ENCODE results near the gene MRPS31.

Gene MRPS31

GRCh38 chr13:40799508-40799907 lies 28.5 kb upstream of the MRPS31 start:
- Histone ChIP-seq H3K9me2 (replicated peaks; ENCODE audit: insufficient read depth, low read length) (no peaks in the 10 kb centered on the region), H3K4me3 (ENCODE audit: low read length) (peak overlapping the region; percentile 54; the same call in 1 of the 2 replicates), H3F3A (ENCODE audit: insufficient read depth, low read length) (peaks cover 11% of the 10 kb centered on the region), H3K27ac (ENCODE audit: low read length) (peak overlapping the region; percentile 93; the same call in 1 of the 2 replicates), H3K4me2 (ENCODE audit: low read depth, low read length) (peak overlapping the region; percentile 87; the same call in 1 of the 2 replicates), H3K4me1 (ENCODE audit: low read length) (peaks cover 15% of the 10 kb centered on the region; the same call in 1 of the 2 replicates), H4K20me1 (ENCODE audit: insufficient read depth, low read length) (no peaks in the 10 kb centered on the region), H2AFZ (ENCODE audit: low read length) (no peak overlapping the region), H3K79me2 (ENCODE audit: low read length) (peaks cover 9% of the 10 kb centered on the region; the same call in 1 of the 2 replicates), H3K27me3 (replicated peaks; ENCODE audit: insufficient read depth, low read length) (no peaks in the 10 kb centered on the region), H3K9me3 (replicated peaks; ENCODE audit: insufficient read depth, low read length) (no peaks in the 10 kb centered on the region), H3K36me3 (replicated peaks; ENCODE audit: insufficient read depth, low read length) (no peaks in the 10 kb centered on the region), H3K9ac (ENCODE audit: low read length) (no peak overlapping the region; the same call in 1 of the 2 replicates)
- DNase-seq: peak; percentile 71
- TF ChIP-seq CTCF (IDR thresholded peaks at IDR 0.05; ENCODE audit: low read length) (no peak), EZH2phosphoT487 (IDR thresholded peaks at IDR 0.05; ENCODE audit: low read length) (no peak), EZH2 (optimal IDR thresholded peaks at IDR 0.05; ENCODE audit: low read depth, low read length) (no peak)

DNA sequence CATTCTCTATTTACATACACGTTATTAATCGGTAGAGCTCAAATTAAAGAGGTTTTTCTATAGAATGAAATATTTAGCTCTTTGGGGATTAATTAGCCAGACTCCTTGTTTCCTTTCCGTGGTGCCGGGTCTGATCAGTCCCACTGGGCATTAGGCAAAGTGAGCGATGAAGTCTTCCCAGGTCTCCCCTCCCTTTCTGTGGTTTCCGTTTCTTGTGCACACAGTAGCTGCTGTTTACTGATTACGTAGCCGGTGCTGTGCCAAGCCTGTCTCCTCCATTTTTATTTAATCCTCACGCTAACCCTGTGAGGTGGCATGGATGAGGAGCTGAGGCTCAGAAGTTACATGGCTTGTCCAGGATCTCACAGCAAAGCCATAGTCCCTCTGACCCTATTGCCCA lies 27.4 kb upstream of the MRPS31 start:
- Histone ChIP-seq H3K9me2 (replicated peaks; ENCODE audit: insufficient read depth, low read length) (no peaks in the 10 kb centered on the region), H4K20me1 (ENCODE audit: insufficient read depth, low read length) (no peaks in the 10 kb centered on the region), H3F3A (ENCODE audit: insufficient read depth, low read length) (peaks cover 11% of the 10 kb centered on the region), H3K27ac (ENCODE audit: low read length) (peak overlapping the region; percentile 93), H3K4me3 (ENCODE audit: low read length) (peak overlapping the region; percentile 54), H3K9ac (ENCODE audit: low read length) (peak overlapping the region; percentile 70), H3K36me3 (replicated peaks; ENCODE audit: insufficient read depth, low read length) (no peaks in the 10 kb centered on the region), H3K4me2 (ENCODE audit: low read depth, low read length) (peak overlapping the region; percentile 87), H3K27me3 (replicated peaks; ENCODE audit: insufficient read depth, low read length) (no peaks in the 10 kb centered on the region), H3K4me1 (ENCODE audit: low read length) (peaks cover 20% of the 10 kb centered on the region), H3K79me2 (ENCODE audit: low read length) (peaks cover 9% of the 10 kb centered on the region; the same call in 1 of the 2 replicates), H3K9me3 (replicated peaks; ENCODE audit: insufficient read depth, low read length) (no peaks in the 10 kb centered on the region), H2AFZ (ENCODE audit: low read length) (peak overlapping the region; percentile 36)
- DNase-seq: peak; percentile 63
- no peak for TF ChIP-seq EZH2 (optimal IDR thresholded peaks at IDR 0.05; ENCODE audit: low read depth, low read length)
- TF ChIP-seq CTCF (IDR thresholded peaks at IDR 0.05; ENCODE audit: low read length): no peak
- no peak for TF ChIP-seq EZH2phosphoT487 (IDR thresholded peaks at IDR 0.05; ENCODE audit: low read length)

DNA sequence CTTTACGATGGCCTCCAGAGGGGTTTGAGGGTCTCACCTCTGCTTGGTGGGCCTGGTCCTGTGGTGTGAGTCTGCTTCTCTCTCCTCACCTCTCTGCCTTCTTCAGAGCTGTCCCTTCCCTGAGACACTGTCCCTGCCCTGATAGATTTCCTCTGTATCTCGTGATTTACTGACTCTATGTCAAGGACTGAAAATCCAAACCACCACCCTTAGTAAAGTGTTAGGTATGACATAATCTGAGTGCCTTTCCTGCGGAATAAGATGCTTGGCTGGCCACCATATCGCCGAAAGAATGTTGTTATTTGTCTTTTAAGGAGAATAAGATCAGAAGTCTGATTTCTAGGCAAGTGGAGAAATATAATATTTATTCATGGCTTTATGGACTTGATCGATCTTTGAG lies 25.7 kb upstream of the MRPS31 start:
- DNase-seq: no peak
- Histone ChIP-seq H3K27me3 (replicated peaks; ENCODE audit: insufficient read depth, low read length) (no peaks in the 10 kb centered on the region), H3K36me3 (replicated peaks; ENCODE audit: insufficient read depth, low read length) (no peaks in the 10 kb centered on the region), H3K79me2 (ENCODE audit: low read length) (peaks cover 9% of the 10 kb centered on the region; the same call in 1 of the 2 replicates), H3F3A (ENCODE audit: insufficient read depth, low read length) (peaks cover 21% of the 10 kb centered on the region), H3K9me3 (replicated peaks; ENCODE audit: insufficient read depth, low read length) (no peaks in the 10 kb centered on the region), H3K4me1 (ENCODE audit: low read length) (peaks cover 35% of the 10 kb centered on the region), H3K4me2 (ENCODE audit: low read depth, low read length) (no peak overlapping the region), H4K20me1 (ENCODE audit: insufficient read depth, low read length) (no peaks in the 10 kb centered on the region), H3K4me3 (ENCODE audit: low read length) (no peak overlapping the region), H2AFZ (ENCODE audit: low read length) (no peak overlapping the region), H3K27ac (ENCODE audit: low read length) (no peak overlapping the region), H3K9ac (ENCODE audit: low read length) (no peak overlapping the region), H3K9me2 (replicated peaks; ENCODE audit: insufficient read depth, low read length) (no peaks in the 10 kb centered on the region)
- TF ChIP-seq EZH2phosphoT487 (IDR thresholded peaks at IDR 0.05; ENCODE audit: low read length): no peak
- no peak for TF ChIP-seq CTCF (IDR thresholded peaks at IDR 0.05; ENCODE audit: low read length)
- TF ChIP-seq EZH2 (optimal IDR thresholded peaks at IDR 0.05; ENCODE audit: low read depth, low read length): no peak
